NB4 (cell line): Measurements from ENCODE around the gene PTPRD.

ENCODE experiments used
- DNase-seq: peaks from one replicate; pipeline ENCODE4 v3.0.0; 2010; ENCODE audit warnings: low read depth
- H3K4me3 ChIP-seq: one replicate; pipeline ENCODE4 v1.5.1; 2011; ENCODE audit warnings: mild to moderate bottlenecking, low read depth, low read length, moderate library complexity
- CTCF ChIP-seq: IDR thresholded peaks from one replicate; pipeline ENCODE4 v1.5.1; 2012; ENCODE audit warnings: low read depth, low read length
- MYC ChIP-seq: IDR thresholded peaks from 2 replicates; pipeline ENCODE4 v1.6.1; 2011; ENCODE audit warnings: low read depth, low read length
- POLR2A ChIP-seq: IDR thresholded peaks from 2 replicates; pipeline ENCODE4 v1.6.1; 2011; ENCODE audit warnings: mild to moderate bottlenecking; ENCODE audit not compliant: insufficient read length; ENCODE audit errors: extremely low read depth
- TF ChIP-seq, protein P1 (sequence below): IDR thresholded peaks from 2 replicates; pipeline ENCODE4 v1.6.1; 2011; ENCODE audit warnings: low read depth, low read length

The PTPRD gene

DNA sequence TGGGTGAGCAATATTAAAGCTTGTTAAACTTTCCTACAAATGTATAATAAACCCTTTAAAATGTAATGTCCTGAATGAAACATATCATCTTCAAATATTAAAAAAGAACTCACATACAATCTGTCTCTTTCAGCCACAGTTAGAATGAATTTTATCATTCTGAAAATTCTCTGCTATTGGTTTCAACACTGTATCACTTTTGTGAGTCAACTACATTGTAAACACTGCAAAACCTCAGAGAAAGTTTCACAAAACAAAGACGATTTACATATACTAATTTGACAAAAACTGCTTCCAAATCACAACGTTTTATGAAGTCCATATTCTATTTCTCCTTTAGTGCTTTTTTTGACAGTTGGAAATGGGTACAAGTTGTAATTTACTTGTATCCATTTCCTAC lies 1781.2 kb downstream of the PTPRD start:
- no peak for DNase-seq
- TF ChIP-seq, protein P1, sequence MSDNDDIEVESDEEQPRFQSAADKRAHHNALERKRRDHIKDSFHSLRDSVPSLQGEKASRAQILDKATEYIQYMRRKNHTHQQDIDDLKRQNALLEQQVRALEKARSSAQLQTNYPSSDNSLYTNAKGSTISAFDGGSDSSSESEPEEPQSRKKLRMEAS, result no peak
- TF ChIP-seq MYC (no peak), POLR2A (no peak), CTCF (no peak)
- H3K4me3 ChIP-seq, result no peak overlapping the region

DNA sequence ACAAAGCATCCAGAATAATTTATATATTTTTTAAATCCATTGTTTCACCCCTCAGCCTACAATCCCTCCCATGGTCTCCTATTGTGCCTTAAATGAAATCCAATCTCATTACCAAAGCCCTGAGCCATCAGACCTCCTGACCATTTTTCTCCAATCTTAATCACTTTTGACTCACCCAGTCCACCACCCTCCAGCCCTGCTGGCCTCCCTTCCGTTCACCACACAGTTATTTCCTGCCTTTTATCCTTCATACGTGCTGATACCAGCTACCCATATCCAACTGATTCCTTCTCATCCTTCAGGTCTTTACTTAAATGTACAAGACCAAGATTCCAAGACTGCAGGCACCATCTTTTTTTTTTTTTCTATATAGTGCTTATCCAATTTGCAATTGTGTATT lies 1786.5 kb downstream of the PTPRD start:
- H3K4me3 ChIP-seq, result no peak overlapping the region
- DNase-seq, result no peak
- TF ChIP-seq, protein P1, result no peak
- TF ChIP-seq MYC, result no peak
- TF ChIP-seq CTCF, result no peak
- no peak for TF ChIP-seq POLR2A

DNA sequence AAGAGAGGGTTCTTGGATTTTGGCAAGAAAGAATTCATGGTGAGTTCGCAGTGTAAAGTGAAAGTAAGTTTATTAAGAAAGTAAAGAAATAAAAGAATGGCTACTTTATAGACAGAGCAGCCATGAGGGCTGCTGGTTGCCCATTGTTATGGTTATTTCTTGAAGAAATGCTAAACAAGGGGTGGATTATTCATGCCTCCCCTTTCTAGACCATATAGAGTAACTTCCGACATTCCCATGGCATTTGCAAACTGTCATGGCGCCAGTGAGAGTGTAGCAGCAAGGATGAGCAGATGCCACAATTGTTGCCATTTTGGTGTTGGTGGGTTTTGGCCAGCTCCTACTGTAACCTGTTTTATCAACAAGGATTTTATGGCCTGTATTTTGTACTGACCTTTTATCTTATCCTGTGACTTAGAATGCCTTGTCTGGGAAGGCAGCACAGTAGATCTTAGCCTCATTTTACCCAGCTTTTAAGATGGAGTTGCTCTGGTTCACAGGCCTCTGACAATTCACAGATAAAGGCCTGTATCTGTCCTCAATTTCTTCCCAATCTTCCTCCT lies 1787.1 kb downstream of the PTPRD start:
- no peak for DNase-seq
- H3K4me3 ChIP-seq, result no peak overlapping the region
- TF ChIP-seq CTCF (no peak), MYC (no peak), POLR2A (no peak)
- TF ChIP-seq, protein P1, result no peak

DNA sequence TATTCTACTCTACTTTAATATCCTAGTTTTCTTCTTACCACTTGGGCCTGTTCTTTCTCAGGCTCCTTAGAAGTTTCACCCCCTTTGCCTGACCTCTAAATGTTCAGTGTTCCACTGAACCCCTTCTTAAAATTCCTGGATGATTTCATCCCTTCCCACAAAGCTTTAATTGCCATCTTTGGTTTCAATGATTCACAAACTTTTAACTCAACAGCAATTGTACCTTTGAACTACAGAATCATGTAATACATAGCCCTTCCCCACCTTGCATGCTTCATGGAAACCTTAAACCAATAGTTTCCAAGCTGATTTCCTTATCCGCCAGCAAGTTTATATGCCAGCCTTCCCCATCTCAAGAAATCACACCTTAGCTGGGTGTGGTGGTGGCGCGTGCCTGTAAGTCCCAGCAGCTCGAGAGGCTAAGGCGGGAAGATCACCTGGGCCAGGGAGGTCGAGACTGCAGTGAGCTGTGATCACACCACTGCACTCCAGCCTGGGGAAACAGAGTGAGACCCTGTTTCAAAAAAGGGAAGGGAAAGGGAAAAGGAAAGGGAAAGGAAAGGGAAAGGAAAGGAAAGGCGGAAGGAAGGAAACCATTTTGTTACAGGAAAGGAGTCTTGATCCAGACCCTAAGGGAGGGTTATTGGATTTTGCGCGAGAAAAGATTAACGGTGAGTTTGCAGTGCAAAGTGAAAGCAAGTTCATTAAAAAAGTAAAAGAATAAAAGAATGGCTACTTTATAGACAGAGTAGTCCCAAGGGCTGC lies 1789.5 kb downstream of the PTPRD start:
- H3K4me3 ChIP-seq, result no peak overlapping the region
- TF ChIP-seq MYC (no peak), CTCF (no peak), POLR2A (no peak)
- TF ChIP-seq, protein P1, result no peak
- no peak for DNase-seq

GRCh38 chr9:8822667-8823025 lies 1790.2 kb downstream of the PTPRD start:
- no peak overlapping the region for H3K4me3 ChIP-seq
- no peak for DNase-seq
- TF ChIP-seq, protein P1, result no peak
- no peak for TF ChIP-seq MYC
- TF ChIP-seq POLR2A, result no peak
- no peak for TF ChIP-seq CTCF
